ENCODE measurements around the gene TULP4.

TULP4 gene

GRCh38 chr6:158356586-158357546 lies 44.6 kb downstream of the TULP4 start:
- peak overlapping the region in 1 of 2 donors; percentile 23 for H3K27ac Mint-ChIP-seq
- no peak overlapping the region for H3K4me3 Mint-ChIP-seq
- peak; percentile 23 for ATAC-seq

GRCh38 chr6:158357570-158358216 lies 45.4 kb downstream of the TULP4 start:
- peaks cover 32% of the 10 kb centered on the region for H3K4me1 Mint-ChIP-seq
- H3K27ac Mint-ChIP-seq, result peak overlapping the region in 1 of 2 donors; percentile 17
- no peaks in the 10 kb centered on the region for H3K27me3 Mint-ChIP-seq
- no peak overlapping the region for H3K4me3 Mint-ChIP-seq
- ATAC-seq (peak; percentile 82), DNase-seq (no peak)
- no peaks in the 10 kb centered on the region for H3K9me3 Mint-ChIP-seq

More at GRCh38 chr6:158356586-158357546, 44.6 kb downstream of the TULP4 start:
- peaks cover 32% of the 10 kb centered on the region for H3K4me1 Mint-ChIP-seq
- DNase-seq, result no peak
- H3K9me3 Mint-ChIP-seq, result no peaks in the 10 kb centered on the region
- H3K27me3 Mint-ChIP-seq, result no peaks in the 10 kb centered on the region

GRCh38 chr6:158358450-158359077 lies 46.3 kb downstream of the TULP4 start:
- no peak overlapping the region for H3K27ac Mint-ChIP-seq
- H3K4me1 Mint-ChIP-seq, result peaks cover 32% of the 10 kb centered on the region
- H3K27me3 Mint-ChIP-seq, result no peaks in the 10 kb centered on the region
- no peaks in the 10 kb centered on the region for H3K9me3 Mint-ChIP-seq
- DNase-seq (no peak), ATAC-seq (no peak)
- H3K4me3 Mint-ChIP-seq, result no peak overlapping the region

GRCh38 chr6:158361068-158361467 lies 48.8 kb downstream of the TULP4 start:
- peaks cover 0 to 11% of the 10 kb centered on the region in 2 donors for H3K9me3 Mint-ChIP-seq
- peak overlapping the region in 1 of 2 donors; percentile 42 for H3K27ac Mint-ChIP-seq
- no peak overlapping the region for H3K4me3 Mint-ChIP-seq

DNA sequence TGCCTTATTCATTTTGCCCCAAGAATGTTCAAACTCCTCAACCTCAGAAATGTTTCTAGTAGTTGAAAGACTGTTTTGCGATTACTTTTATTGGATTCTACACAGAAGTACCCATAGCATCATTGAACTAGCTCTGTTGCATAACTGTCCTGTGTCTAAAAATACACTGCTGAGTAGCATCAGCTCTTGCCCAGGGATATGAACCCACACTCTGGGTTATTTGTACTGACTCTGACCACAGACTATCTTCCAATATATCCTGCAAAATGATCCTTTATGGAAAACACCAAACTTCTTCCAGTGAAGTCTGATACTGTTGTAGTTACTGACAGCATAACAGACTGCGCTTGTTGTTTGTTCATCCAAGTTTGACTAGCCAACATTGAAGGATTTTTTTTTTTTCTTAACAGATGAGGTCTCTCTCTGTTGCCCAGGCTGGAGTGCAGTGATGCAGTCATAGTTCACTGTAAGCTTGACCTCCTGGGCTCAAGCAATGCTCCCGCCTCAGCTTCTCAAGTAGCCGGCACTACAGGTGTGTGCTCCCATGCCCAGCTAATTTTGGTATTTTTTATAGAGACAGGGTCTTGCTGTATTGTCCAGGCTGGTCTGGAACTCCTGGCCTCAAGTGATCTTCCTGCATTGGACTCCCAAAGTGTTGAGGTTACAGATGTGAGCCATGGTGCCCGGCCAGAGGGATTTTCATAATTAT lies 49.9 kb downstream of the TULP4 start:
- H3K27ac Mint-ChIP-seq, result no peak overlapping the region

More at GRCh38 chr6:158361068-158361467, 48.8 kb downstream of the TULP4 start:
- ATAC-seq (no peak), DNase-seq (no peak)
- H3K4me1 Mint-ChIP-seq, result peaks cover 31% of the 10 kb centered on the region
- H3K27me3 Mint-ChIP-seq, result no peaks in the 10 kb centered on the region

DNA sequence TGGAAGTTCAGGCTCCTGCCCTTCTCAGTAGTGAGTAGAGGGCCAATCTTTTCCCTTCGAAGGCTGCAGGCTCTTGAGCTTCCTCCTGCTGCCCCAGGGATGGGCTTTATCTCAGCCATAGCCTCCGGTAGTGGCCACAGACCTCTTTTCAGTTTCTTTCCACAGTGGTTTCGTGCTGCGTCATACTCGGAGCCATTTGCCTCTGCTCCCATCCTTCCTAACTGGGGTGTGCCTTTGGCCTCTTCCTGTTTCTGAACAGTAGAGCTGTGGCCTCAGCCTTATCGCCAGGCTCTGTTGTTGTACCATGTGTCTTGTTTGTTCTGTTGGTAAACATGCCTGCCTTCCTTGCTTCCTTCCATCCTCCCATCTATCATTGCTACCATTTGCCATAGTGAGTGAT lies 54.1 kb downstream of the TULP4 start:
- Mint-ChIP-seq H3K4me3 (no peak overlapping the region), H3K9me3 (peaks cover 0 to 11% of the 10 kb centered on the region in 2 donors), H3K27me3 (no peaks in the 10 kb centered on the region), H3K4me1 (no peaks in the 10 kb centered on the region), H3K27ac (no peak overlapping the region)
- ATAC-seq, result no peak
- DNase-seq, result no peak

More for the DNA sequence above, 49.9 kb downstream of the TULP4 start:
- H3K27me3 Mint-ChIP-seq, result no peaks in the 10 kb centered on the region
- H3K4me3 Mint-ChIP-seq, result no peak overlapping the region
- DNase-seq, result no peak
- H3K4me1 Mint-ChIP-seq, result peaks cover 20% of the 10 kb centered on the region
- H3K9me3 Mint-ChIP-seq, result peaks cover 0 to 11% of the 10 kb centered on the region in 2 donors
- ATAC-seq, result no peak

GRCh38 chr6:158367816-158368215 lies 55.6 kb downstream of the TULP4 start:
- DNase-seq, result no peak
- Mint-ChIP-seq H3K27me3 (no peaks in the 10 kb centered on the region), H3K9me3 (peaks cover 0 to 11% of the 10 kb centered on the region in 2 donors), H3K4me1 (no peaks in the 10 kb centered on the region), H3K4me3 (no peak overlapping the region), H3K27ac (no peak overlapping the region)
- ATAC-seq, result no peak

DNA sequence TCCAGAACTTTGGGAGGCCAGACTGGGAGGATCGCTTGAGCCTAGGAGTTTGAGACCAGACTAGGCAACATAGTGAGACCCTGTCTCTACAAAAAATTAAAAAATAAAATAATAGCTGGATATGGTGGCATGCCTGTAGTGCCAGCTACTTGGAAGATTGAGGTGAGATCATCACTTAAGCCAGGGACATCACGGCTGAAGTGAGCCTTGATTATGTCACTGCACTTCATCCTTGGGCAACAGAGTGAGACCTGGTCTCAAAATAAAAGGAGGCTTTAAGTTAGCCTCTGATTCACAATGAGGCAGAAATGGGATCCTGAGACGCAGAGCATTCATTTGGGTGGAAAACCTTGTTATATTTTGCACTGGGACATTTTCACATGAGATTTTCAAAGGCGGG lies 57.0 kb downstream of the TULP4 start:
- H3K27me3 Mint-ChIP-seq, result no peaks in the 10 kb centered on the region
- H3K4me1 Mint-ChIP-seq, result no peaks in the 10 kb centered on the region
- peaks cover 0 to 11% of the 10 kb centered on the region in 2 donors for H3K9me3 Mint-ChIP-seq
- no peak overlapping the region for H3K27ac Mint-ChIP-seq
- no peak for ATAC-seq
- no peak overlapping the region for H3K4me3 Mint-ChIP-seq
- no peak for DNase-seq

DNA sequence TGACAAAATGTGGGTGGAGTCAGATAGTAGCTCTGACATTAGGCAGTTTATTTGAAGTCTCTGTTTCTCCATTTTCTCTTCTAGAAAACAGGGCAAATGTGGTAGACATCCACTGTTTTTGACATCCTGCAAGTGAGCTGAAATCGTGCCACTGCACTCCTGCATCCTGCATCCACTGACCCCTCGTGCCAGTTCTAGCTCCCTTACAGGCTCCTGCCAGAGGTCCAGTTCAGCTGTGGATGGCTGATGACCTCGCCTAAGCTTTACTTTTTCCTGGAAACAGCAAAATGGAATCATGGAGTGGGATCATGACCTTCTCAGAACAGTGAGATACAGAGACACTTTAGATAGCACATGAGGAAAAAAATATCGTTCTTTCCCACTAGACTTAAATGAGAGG lies 58.5 kb downstream of the TULP4 start:
- ATAC-seq (no peak), DNase-seq (no peak)
- no peaks in the 10 kb centered on the region for H3K4me1 Mint-ChIP-seq
- no peaks in the 10 kb centered on the region for H3K9me3 Mint-ChIP-seq
- H3K27ac Mint-ChIP-seq, result no peak overlapping the region
- H3K4me3 Mint-ChIP-seq, result no peak overlapping the region
- no peaks in the 10 kb centered on the region for H3K27me3 Mint-ChIP-seq

- H3K4me3 Mint-ChIP-seq, result no peak overlapping the region
- ATAC-seq (no peak), DNase-seq (no peak)
- no peaks in the 10 kb centered on the region for H3K4me1 Mint-ChIP-seq
- H3K9me3 Mint-ChIP-seq, result no peaks in the 10 kb centered on the region
- H3K27me3 Mint-ChIP-seq, result no peaks in the 10 kb centered on the region
- no peak overlapping the region for H3K27ac Mint-ChIP-seq
These were observed 59.0 kb downstream of the TULP4 start for GRCh38 chr6:158371261-158371660.

DNA sequence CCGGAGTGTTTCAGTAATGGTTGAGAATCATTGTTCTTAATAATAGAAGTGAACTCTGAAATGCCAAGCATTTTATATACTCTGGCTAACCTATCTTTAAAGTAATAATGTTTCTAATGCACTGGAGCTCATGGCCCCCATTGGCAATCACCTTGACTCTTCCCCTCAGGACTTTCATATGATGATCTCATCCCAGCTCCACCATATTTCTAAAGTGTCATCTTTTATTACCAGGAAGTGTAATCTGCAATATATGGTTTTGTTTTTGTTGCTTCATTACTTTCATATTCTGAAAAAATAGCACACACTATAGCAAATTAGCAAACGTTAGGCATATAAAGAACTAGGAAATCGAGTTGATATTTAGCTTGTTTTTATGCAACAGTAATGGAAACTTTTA lies 60.3 kb downstream of the TULP4 start:
- DNase-seq, result no peak
- Mint-ChIP-seq H3K4me3 (no peak overlapping the region), H3K27ac (peak overlapping the region in 1 of 2 donors; percentile 47), H3K27me3 (no peaks in the 10 kb centered on the region), H3K9me3 (no peaks in the 10 kb centered on the region), H3K4me1 (no peaks in the 10 kb centered on the region)
- no peak for ATAC-seq

- no peak for ATAC-seq
- no peak overlapping the region for H3K27ac Mint-ChIP-seq
- H3K9me3 Mint-ChIP-seq, result no peaks in the 10 kb centered on the region
- H3K4me1 Mint-ChIP-seq, result no peaks in the 10 kb centered on the region
- H3K27me3 Mint-ChIP-seq, result no peaks in the 10 kb centered on the region
- H3K4me3 Mint-ChIP-seq, result no peak overlapping the region
- no peak for DNase-seq
These were observed 60.9 kb downstream of the TULP4 start for GRCh38 chr6:158373214-158373613.

- DNase-seq, result no peak
- H3K4me3 Mint-ChIP-seq, result no peak overlapping the region
- H3K9me3 Mint-ChIP-seq, result no peaks in the 10 kb centered on the region
- no peaks in the 10 kb centered on the region for H3K4me1 Mint-ChIP-seq
- H3K27ac Mint-ChIP-seq, result peak overlapping the region in 1 of 2 donors; percentile 38
- ATAC-seq, result no peak
- H3K27me3 Mint-ChIP-seq, result no peaks in the 10 kb centered on the region
These were observed 61.8 kb downstream of the TULP4 start for GRCh38 chr6:158374020-158374419.

GRCh38 chr6:158376631-158377081 lies 64.4 kb downstream of the TULP4 start:
- no peaks in the 10 kb centered on the region for H3K4me1 Mint-ChIP-seq
- H3K9me3 Mint-ChIP-seq, result no peaks in the 10 kb centered on the region
- H3K27me3 Mint-ChIP-seq, result no peaks in the 10 kb centered on the region
- H3K4me3 Mint-ChIP-seq, result no peak overlapping the region
- no peak for DNase-seq
- no peak overlapping the region for H3K27ac Mint-ChIP-seq
- no peak for ATAC-seq

DNA sequence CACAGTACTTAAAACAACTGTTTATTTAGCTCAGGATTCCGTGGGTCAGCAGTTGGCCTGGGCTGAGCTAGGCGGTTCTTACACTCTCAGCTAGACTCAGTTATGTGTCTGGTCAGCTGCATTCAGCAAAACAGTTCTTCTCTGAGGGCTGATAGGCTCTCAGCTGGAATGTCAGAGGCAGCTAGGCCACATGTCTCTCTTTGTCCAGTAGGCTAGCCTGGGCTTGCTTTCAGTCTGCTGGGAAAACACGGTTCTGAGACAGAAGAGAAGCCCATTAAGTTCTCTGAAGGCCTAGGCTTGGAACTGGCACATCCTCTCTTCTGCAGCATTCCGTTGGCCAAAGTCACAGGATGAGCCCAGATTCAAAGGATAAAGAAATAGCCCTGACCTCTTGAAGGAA lies 65.6 kb downstream of the TULP4 start:
- Mint-ChIP-seq H3K4me3 (no peak overlapping the region), H3K27me3 (no peaks in the 10 kb centered on the region), H3K4me1 (no peaks in the 10 kb centered on the region), H3K9me3 (no peaks in the 10 kb centered on the region), H3K27ac (peak overlapping the region in 1 of 2 donors; percentile 50)
- no peak for ATAC-seq
- no peak for DNase-seq

Measured in stimulated activated naive CD8-positive, alpha-beta T cell treated with anti-CD3 and anti-CD28 coated beads, Interleukin-15, amount 100 ng/mL, for 72 hours (primary cell).